Amniotic epithelial cell (primary cell): ENCODE data around the gene KCNJ6.
A peak's percentile ranks its signal among the peaks of the same experiment; 100 is the strongest.

Source experiments
- DNase-seq: peaks from one replicate; pipeline ENCODE4 v3.0.0-alpha.2; 2010; ENCODE audit warnings: low read depth

KCNJ6 gene

GRCh38 chr21:37905291-37905690 lies 11.0 kb downstream of the KCNJ6 start:
- no peak for DNase-seq

- DNase-seq: peak; percentile 19
Observed at GRCh38 chr21:37904856-37905255, 11.4 kb downstream of the KCNJ6 start.

- DNase-seq: no peak
Observed at GRCh38 chr21:37903396-37903795, 12.9 kb downstream of the KCNJ6 start.

- DNase-seq: no peak
Observed at GRCh38 chr21:37899146-37899545, 17.1 kb downstream of the KCNJ6 start.

- no peak for DNase-seq
Observed at GRCh38 chr21:37896788-37897187, 19.5 kb downstream of the KCNJ6 start.

- DNase-seq: no peak
Observed at GRCh38 chr21:37891972-37892371, 24.3 kb downstream of the KCNJ6 start.

- no peak for DNase-seq
Observed at GRCh38 chr21:37888659-37889058, 27.6 kb downstream of the KCNJ6 start.

GRCh38 chr21:37886726-37887299 lies 29.4 kb downstream of the KCNJ6 start:
- DNase-seq: no peak

GRCh38 chr21:37886120-37886519 lies 30.1 kb downstream of the KCNJ6 start:
- no peak for DNase-seq

GRCh38 chr21:37878946-37879660 lies 37.2 kb downstream of the KCNJ6 start:
- peak; percentile 98 for DNase-seq

GRCh38 chr21:37877888-37878684 lies 38.2 kb downstream of the KCNJ6 start:
- DNase-seq: no peak

GRCh38 chr21:37877171-37877570 lies 39.1 kb downstream of the KCNJ6 start:
- DNase-seq: peak; percentile 94

GRCh38 chr21:37876561-37876960 lies 39.7 kb downstream of the KCNJ6 start:
- DNase-seq: peak; percentile 41

GRCh38 chr21:37874904-37875780 lies 41.1 kb downstream of the KCNJ6 start:
- no peak for DNase-seq

GRCh38 chr21:37874481-37874880 lies 41.8 kb downstream of the KCNJ6 start:
- no peak for DNase-seq

GRCh38 chr21:37873655-37874054 lies 42.6 kb downstream of the KCNJ6 start:
- peak; percentile 76 for DNase-seq

- DNase-seq: peak; percentile 95
Observed at GRCh38 chr21:37871121-37871862, 45.0 kb downstream of the KCNJ6 start.

GRCh38 chr21:37870221-37870620 lies 46.0 kb downstream of the KCNJ6 start:
- no peak for DNase-seq

GRCh38 chr21:37869661-37870060 lies 46.6 kb downstream of the KCNJ6 start:
- no peak for DNase-seq

- DNase-seq: no peak
Observed at GRCh38 chr21:37868446-37869295, 47.6 kb downstream of the KCNJ6 start.
